Natural killer cell treated with Interleukin-12 subunit alpha and Interleukin-12 subunit beta and Interleukin-15 and Interleukin-18, amount 100 ng/mL, for 72 hours (primary cell): ENCODE results near the gene FGD5. TPM values are rescaled to one million over a fixed set of nuclear protein-coding genes. Genes with fewer than 3 reads are reported as not detected.

ENCODE experiments used
- ATAC-seq, 2 donors: fragments of 150-1000 bp; cut with Tn5 transposase in 1 of 2; sonication (Bioruptor Pico), chemical (Tn5 transposase) in 1 of 2; 2 replicates each; pipeline ENCODE4 v1.10.0; 2021
- DNase-seq: peaks from one replicate; pipeline ENCODE4 v3.0.0; 2022; ENCODE audit warnings: low spot score
- H3K27ac Mint-ChIP-seq, 2 donors: 1 replicate in 1 of 2; 2 replicates in 1 of 2; pipeline ENCODE4 v1.8.0; 2022; ENCODE audit warnings: mixed read lengths in 2 of 2, mild to moderate bottlenecking in 1 of 2, moderate library complexity in 1 of 2
- H3K27me3 Mint-ChIP-seq, 2 donors: 1 replicate in 1 of 2; 2 replicates in 1 of 2; pipeline ENCODE4 v1.8.0; 2022; ENCODE audit warnings: mixed read lengths in 2 of 2
- H3K36me3 Mint-ChIP-seq: one replicate; pipeline ENCODE4 v1.8.0; 2022; ENCODE audit warnings: mixed read lengths
- H3K4me1 Mint-ChIP-seq, 2 donors: 1 replicate in 1 of 2; 2 replicates in 1 of 2; pipeline ENCODE4 v1.8.0; 2022; ENCODE audit warnings: low read depth in 2 of 2, mixed read lengths in 2 of 2, mild to moderate bottlenecking in 1 of 2
- H3K4me3 Mint-ChIP-seq: one replicate; pipeline ENCODE4 v1.8.0; 2022; ENCODE audit warnings: mixed read lengths
- H3K9me3 Mint-ChIP-seq: 2 replicates; pipeline ENCODE4 v1.8.0; 2022; ENCODE audit warnings: mixed read lengths
- total RNA-seq, 2 donors: library from RNA; stranded (reverse); gene quantifications; one replicate each; pipeline ENCODE4 v1.2.3, GENCODE V29; 2022

Gene FGD5
- total RNA-seq, 2 donors from 2014 or later = not detected

- no peak for DNase-seq
- H3K27ac Mint-ChIP-seq = no peak overlapping the region
- H3K4me1 Mint-ChIP-seq = no peaks in the 10 kb centered on the region
- H3K27me3 Mint-ChIP-seq = peaks cover 3 to 7% of the 10 kb centered on the region in 2 donors
- no peaks in the 10 kb centered on the region for H3K36me3 Mint-ChIP-seq
- no peak for ATAC-seq
- H3K9me3 Mint-ChIP-seq = no peaks in the 10 kb centered on the region
- H3K4me3 Mint-ChIP-seq = no peak overlapping the region
Measured at GRCh38 chr3:14820156-14820555, 1.4 kb downstream of the FGD5 start.

DNA sequence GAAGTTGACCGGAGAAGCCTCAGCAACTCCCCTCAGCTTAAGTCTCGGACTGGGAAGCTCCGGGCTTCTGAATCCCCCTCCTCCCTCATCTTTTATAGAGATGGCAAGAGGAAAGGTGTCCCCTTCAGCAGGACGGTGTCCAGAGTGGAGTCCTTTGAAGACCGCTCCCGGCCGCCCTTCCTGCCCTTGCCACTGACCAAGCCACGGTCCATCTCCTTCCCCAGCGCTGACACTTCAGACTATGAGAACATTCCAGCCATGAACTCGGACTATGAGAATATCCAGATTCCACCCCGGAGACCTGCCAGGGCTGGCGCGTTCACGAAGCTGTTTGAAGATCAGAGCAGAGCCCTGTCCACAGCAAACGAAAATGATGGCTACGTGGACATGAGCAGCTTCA lies 2.4 kb downstream of the FGD5 start:
- no peak overlapping the region for H3K4me3 Mint-ChIP-seq
- no peak for ATAC-seq
- DNase-seq = no peak
- no peak overlapping the region for H3K27ac Mint-ChIP-seq
- peaks cover under 1 to 6% of the 10 kb centered on the region in 2 donors for H3K27me3 Mint-ChIP-seq
- H3K4me1 Mint-ChIP-seq = no peaks in the 10 kb centered on the region
- no peaks in the 10 kb centered on the region for H3K36me3 Mint-ChIP-seq
- H3K9me3 Mint-ChIP-seq = no peaks in the 10 kb centered on the region

GRCh38 chr3:14822134-14822533 lies 3.4 kb downstream of the FGD5 start:
- H3K9me3 Mint-ChIP-seq = no peaks in the 10 kb centered on the region
- no peaks in the 10 kb centered on the region for H3K36me3 Mint-ChIP-seq
- H3K27ac Mint-ChIP-seq = no peak overlapping the region
- H3K4me1 Mint-ChIP-seq = no peaks in the 10 kb centered on the region
- no peak for ATAC-seq
- no peak for DNase-seq
- no peak overlapping the region for H3K4me3 Mint-ChIP-seq
- H3K27me3 Mint-ChIP-seq = peaks cover 6 to 8% of the 10 kb centered on the region in 2 donors

- Mint-ChIP-seq H3K4me3 (no peak overlapping the region), H3K27me3 (peaks cover 9 to 12% of the 10 kb centered on the region in 2 donors), H3K4me1 (no peaks in the 10 kb centered on the region), H3K27ac (no peak overlapping the region), H3K36me3 (no peaks in the 10 kb centered on the region), H3K9me3 (no peaks in the 10 kb centered on the region)
- ATAC-seq (no peak), DNase-seq (no peak)
Measured at GRCh38 chr3:14822670-14823390, 4.1 kb downstream of the FGD5 start.

DNA sequence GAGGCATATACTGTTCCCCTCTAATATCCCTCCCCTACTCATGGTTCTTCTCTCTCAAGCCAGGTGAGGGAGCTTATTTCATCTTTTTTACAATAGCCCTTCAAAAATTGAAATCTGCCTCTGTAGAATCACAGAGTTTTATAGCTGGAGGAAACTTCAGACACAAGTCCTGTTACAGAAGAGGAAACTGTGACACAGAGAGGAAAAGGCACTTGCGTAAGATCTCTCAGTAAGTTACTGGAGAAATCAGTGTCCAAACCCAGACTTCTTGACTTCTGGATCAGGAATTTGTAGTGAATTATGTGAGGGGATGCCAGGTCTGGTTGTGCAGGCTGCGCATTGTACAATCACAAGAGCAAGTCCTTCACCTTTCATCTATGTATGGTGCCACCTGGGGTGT lies 4.6 kb downstream of the FGD5 start:
- Mint-ChIP-seq H3K4me3 (no peak overlapping the region), H3K27ac (no peak overlapping the region)

GRCh38 chr3:14823910-14824629 lies 5.3 kb downstream of the FGD5 start:
- Mint-ChIP-seq H3K27ac (no peak overlapping the region), H3K4me3 (no peak overlapping the region), H3K36me3 (no peaks in the 10 kb centered on the region), H3K4me1 (no peaks in the 10 kb centered on the region), H3K9me3 (no peaks in the 10 kb centered on the region), H3K27me3 (peaks cover 13 to 20% of the 10 kb centered on the region in 2 donors)
- no peak for DNase-seq
- no peak for ATAC-seq

More for the DNA sequence above, 4.6 kb downstream of the FGD5 start:
- peaks cover 11 to 17% of the 10 kb centered on the region in 2 donors for H3K27me3 Mint-ChIP-seq
- H3K36me3 Mint-ChIP-seq = no peaks in the 10 kb centered on the region
- no peak for ATAC-seq
- DNase-seq = no peak
- H3K9me3 Mint-ChIP-seq = no peaks in the 10 kb centered on the region
- H3K4me1 Mint-ChIP-seq = no peaks in the 10 kb centered on the region

DNA sequence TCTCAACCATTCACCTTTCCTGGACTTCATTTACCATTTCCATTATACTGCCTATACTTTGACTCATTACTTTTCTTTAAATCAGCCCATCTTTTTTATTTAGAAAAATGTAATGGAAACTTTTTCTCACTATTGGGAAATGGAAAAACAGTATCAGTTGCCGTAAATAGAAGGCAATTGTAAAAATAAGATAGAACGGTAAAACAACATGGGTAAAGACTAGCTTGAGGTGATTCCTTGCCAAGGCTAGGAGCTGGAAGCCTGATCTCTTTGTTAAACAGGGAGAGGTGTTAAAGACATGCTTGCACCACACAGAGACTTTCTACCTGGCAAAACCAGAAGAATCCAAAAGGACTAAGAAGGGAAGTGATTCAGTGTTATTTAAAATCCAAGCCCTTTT lies 5.9 kb downstream of the FGD5 start:
- H3K4me3 Mint-ChIP-seq = no peak overlapping the region
- H3K36me3 Mint-ChIP-seq = no peaks in the 10 kb centered on the region
- no peaks in the 10 kb centered on the region for H3K9me3 Mint-ChIP-seq
- H3K27ac Mint-ChIP-seq = no peak overlapping the region
- peaks cover 13 to 20% of the 10 kb centered on the region in 2 donors for H3K27me3 Mint-ChIP-seq
- no peak for DNase-seq
- no peak for ATAC-seq
- H3K4me1 Mint-ChIP-seq = no peaks in the 10 kb centered on the region

DNA sequence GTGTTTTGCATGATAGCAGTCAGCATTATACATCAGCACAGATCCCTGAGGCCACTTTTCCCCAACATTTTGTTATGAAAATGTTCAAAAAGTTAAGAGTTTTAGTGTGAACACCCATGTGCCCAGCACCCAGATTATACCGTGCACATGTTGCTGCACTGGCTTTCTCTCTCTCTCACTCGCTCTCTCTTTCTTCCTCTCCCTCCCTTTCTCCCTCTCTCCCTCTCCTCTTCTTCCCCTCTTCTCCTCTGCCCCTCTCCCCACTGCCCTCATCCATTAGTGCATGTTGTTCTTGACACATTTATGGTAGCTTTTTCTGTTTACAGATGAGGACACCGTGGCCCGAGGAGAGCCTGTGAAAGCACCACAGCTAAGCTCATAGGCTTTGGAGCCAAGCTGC lies 7.3 kb downstream of the FGD5 start:
- Mint-ChIP-seq H3K27me3 (peaks cover 21 to 32% of the 10 kb centered on the region in 2 donors), H3K36me3 (no peaks in the 10 kb centered on the region), H3K4me1 (no peaks in the 10 kb centered on the region), H3K4me3 (no peak overlapping the region), H3K27ac (no peak overlapping the region), H3K9me3 (no peaks in the 10 kb centered on the region)
- ATAC-seq = no peak
- no peak for DNase-seq

DNA sequence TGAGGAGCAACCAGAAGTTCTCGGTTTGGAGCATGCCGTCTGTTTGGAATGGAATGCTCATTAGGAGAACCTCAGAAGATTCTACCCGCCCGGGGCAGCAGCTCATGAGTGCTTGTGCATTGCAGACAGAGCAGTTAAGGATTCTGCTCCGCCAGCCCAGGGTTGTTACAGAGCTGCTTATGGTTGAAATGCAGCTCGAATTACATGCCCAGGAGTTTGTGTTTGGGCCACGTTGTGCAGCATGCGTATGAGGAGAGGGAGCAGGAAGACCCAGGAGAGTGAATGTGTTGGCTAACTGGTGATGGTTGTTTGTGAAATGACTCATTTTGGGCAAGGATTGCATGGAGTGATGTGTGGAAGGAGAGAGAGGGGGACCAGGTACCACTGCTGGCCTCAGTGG lies 9.0 kb downstream of the FGD5 start:
- Mint-ChIP-seq H3K27ac (no peak overlapping the region), H3K4me3 (no peak overlapping the region), H3K9me3 (no peaks in the 10 kb centered on the region), H3K4me1 (no peaks in the 10 kb centered on the region), H3K27me3 (peaks cover 19 to 34% of the 10 kb centered on the region in 2 donors), H3K36me3 (no peaks in the 10 kb centered on the region)
- DNase-seq (no peak), ATAC-seq (no peak)

DNA sequence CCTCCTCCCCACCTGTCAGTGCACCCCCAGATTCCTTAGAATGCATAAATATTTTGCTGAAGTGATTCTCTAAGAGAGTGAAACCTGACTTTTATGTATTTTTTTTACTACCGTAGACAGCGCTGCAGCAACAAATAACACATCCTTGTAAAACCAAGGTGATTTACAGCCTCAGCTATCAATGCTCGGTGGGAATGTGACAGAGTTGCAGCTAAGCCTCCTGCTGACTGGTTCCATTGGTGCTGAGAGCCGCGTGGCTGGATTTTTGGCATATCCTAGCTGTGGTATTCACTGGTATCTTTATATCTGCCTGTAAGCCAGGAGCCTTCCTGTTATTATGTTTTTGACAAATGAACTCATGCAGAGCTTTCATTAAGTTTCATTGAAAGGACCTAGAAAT lies 11.0 kb downstream of the FGD5 start:
- Mint-ChIP-seq H3K27ac (no peak overlapping the region), H3K36me3 (no peaks in the 10 kb centered on the region), H3K9me3 (no peaks in the 10 kb centered on the region), H3K4me3 (no peak overlapping the region), H3K27me3 (peaks cover 21 to 43% of the 10 kb centered on the region in 2 donors), H3K4me1 (no peaks in the 10 kb centered on the region)
- no peak for DNase-seq
- no peak for ATAC-seq

GRCh38 chr3:14831916-14832450 lies 13.2 kb downstream of the FGD5 start:
- Mint-ChIP-seq H3K27me3 (peaks cover 26 to 49% of the 10 kb centered on the region in 2 donors), H3K9me3 (no peaks in the 10 kb centered on the region), H3K4me3 (no peak overlapping the region), H3K4me1 (no peaks in the 10 kb centered on the region), H3K27ac (no peak overlapping the region), H3K36me3 (no peaks in the 10 kb centered on the region)
- ATAC-seq = no peak
- DNase-seq = no peak

DNA sequence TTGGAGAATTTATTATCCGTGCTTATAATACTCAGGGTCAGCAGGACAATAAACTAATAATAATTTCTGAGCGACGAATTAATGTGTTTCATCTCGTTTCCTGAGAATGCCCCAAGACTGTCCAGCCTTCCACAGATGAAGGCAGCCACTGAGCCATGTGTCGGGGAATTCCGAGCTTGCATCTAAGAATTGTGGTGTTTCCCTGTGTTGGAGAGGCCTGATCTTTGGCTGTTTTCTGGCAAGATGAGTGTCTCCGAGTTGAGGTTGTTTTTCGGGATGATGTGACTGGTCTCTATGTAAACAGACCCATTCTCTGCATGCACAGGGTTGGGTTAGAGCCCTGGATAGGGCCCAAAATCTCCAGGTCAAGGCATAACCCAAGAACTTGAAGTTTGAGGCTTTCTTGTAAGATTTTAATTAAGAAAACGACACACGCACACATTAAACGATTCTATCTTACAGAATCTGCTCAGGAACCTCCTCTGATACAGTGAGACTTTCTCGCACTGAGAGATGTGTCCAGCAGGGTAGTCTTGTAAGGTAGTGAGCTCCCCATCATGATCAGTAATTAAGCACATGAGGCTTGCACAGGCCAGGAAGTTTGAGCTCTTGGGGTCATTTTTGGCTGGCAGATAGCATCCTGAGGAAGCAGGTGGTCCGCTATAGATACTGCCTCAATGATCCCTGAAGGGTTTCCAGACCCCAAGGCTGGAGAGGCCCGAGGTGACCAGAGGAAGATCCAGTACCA lies 14.4 kb downstream of the FGD5 start:
- Mint-ChIP-seq H3K4me3 (no peak overlapping the region), H3K27me3 (peaks cover 20 to 42% of the 10 kb centered on the region in 2 donors), H3K27ac (no peak overlapping the region), H3K36me3 (no peaks in the 10 kb centered on the region), H3K9me3 (no peaks in the 10 kb centered on the region), H3K4me1 (no peaks in the 10 kb centered on the region)
- ATAC-seq = no peak
- DNase-seq = no peak

DNA sequence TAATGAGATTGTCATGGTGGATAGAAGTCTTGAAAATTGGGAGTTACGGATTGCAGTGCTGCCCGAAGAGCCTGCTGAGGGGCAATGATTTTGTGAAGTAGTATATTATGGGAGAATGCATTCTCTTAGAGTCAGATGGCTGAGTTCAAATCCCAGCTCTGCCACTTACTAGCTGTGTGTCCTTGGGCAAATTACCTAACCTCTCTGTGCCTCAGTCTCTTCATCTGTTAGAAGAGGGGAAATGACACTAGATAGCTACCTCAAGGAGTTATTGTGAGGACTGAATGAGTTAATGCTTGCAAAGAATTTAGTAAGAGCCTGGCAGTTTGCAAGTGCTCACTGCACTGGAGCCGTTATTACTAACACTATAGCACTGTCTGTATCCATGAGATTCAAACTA lies 15.4 kb downstream of the FGD5 start:
- H3K36me3 Mint-ChIP-seq = no peaks in the 10 kb centered on the region
- ATAC-seq (no peak), DNase-seq (no peak)
- no peaks in the 10 kb centered on the region for H3K9me3 Mint-ChIP-seq
- H3K27ac Mint-ChIP-seq = no peak overlapping the region
- H3K4me1 Mint-ChIP-seq = no peaks in the 10 kb centered on the region
- H3K27me3 Mint-ChIP-seq = peaks cover 24 to 39% of the 10 kb centered on the region in 2 donors
- no peak overlapping the region for H3K4me3 Mint-ChIP-seq
